ENCODE results near the gene CACNG1. TPM values are rescaled to one million over a fixed set of nuclear protein-coding genes. Genes with fewer than 3 reads are reported as not detected.

CACNG1 gene
- total and polyA plus RNA-seq, 4 donors: not detected

GRCh38 chr17:67056746-67057490 lies 12.6 kb downstream of the CACNG1 start:
- H3K9ac ChIP-seq (ENCODE audit: low read depth in 1 of 2, low read length in 2 of 2): no peak overlapping the region

DNA sequence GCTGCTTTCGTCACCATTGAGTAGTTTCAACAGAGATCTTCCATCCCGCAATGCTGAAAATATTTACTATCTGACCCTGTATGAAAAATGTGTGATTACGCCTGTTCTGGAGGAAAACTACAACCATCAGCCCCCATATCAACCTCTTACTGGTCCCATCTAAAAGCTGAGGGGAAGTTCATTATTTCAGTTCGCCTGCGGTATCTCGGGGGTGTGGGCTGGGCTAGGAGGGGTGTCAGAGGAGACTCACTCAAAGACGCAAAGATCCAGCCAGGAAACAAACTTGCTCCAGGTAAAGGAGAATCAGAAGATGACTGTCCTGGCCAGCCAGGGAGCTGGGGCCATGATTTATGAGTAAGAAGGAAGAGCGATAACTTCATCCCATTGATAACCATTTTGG lies 13.7 kb downstream of the CACNG1 start:
- no peak for DNase-seq (ENCODE audit: low spot score)
- WGBS: 97% methylated on average over 8 of the region's 8 CpGs
- no peak overlapping the region for H3K4me3 ChIP-seq (ENCODE audit: low read depth in 1 of 3, low read length in 3 of 3)

More at GRCh38 chr17:67056746-67057490, 12.6 kb downstream of the CACNG1 start:
- Histone ChIP-seq H3K4me3 (ENCODE audit: low read depth in 1 of 3, low read length in 3 of 3) (no peak overlapping the region), H3K36me3 (ENCODE audit: control insufficient read depth in 4 of 4, insufficient read depth in 3 of 4, low read depth in 1 of 4, low read length in 3 of 4) (no peaks in the 10 kb centered on the region), H3K27ac (ENCODE audit: low read depth in 1 of 2, low read length in 2 of 2) (no peak overlapping the region), H3K9me3 (ENCODE audit: control insufficient read depth in 4 of 4, low read length in 3 of 4) (no peaks in the 10 kb centered on the region), H3K4me1 (ENCODE audit: control insufficient read depth in 4 of 4, insufficient read depth in 4 of 4, low read length in 3 of 4) (no peaks in the 10 kb centered on the region), H3K27me3 (ENCODE audit: control insufficient read depth in 4 of 4, insufficient read depth in 4 of 4, low read length in 3 of 4) (no peaks in the 10 kb centered on the region)
- no peak for DNase-seq (ENCODE audit: low spot score)
- 91% methylated on average over 18 of the region's 18 CpGs for WGBS
- no peak for TF ChIP-seq FOXA1 (IDR thresholded peaks at IDR 0.05)

DNA sequence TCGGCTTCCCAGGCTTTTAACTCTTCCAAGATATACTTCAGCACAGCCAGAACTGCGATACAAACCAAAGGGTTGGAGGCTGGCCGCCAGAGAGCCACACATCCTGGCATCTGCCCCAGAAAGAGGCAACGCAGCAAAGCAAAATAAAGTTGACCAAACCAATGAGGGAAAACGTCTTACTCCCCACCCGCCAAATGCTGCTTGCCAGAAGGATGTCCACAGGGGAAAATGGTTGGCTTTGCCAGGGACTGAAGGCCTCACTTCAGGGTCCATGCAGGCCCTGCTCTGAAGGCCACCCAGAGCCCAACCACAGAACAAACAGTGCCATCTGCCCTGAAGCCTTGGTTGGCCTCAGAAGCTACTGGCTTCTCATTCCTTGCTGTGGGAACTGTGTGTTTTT lies 15.0 kb downstream of the CACNG1 start:
- peaks cover 0 to 3% (median 0%) of the 10 kb centered on the region in 4 donors for H3K4me1 ChIP-seq (ENCODE audit: control insufficient read depth in 4 of 4, insufficient read depth in 4 of 4, low read length in 3 of 4)
- WGBS: 62% methylated on average over 6 of the region's 6 CpGs

More for the DNA sequence above, 13.7 kb downstream of the CACNG1 start:
- Histone ChIP-seq H3K9me3 (ENCODE audit: control insufficient read depth in 4 of 4, low read length in 3 of 4) (no peaks in the 10 kb centered on the region), H3K27me3 (ENCODE audit: control insufficient read depth in 4 of 4, insufficient read depth in 4 of 4, low read length in 3 of 4) (no peaks in the 10 kb centered on the region), H3K27ac (ENCODE audit: low read depth in 1 of 2, low read length in 2 of 2) (no peak overlapping the region), H3K9ac (ENCODE audit: low read depth in 1 of 2, low read length in 2 of 2) (no peak overlapping the region), H3K4me1 (ENCODE audit: control insufficient read depth in 4 of 4, insufficient read depth in 4 of 4, low read length in 3 of 4) (peaks cover 0 to 3% (median 0%) of the 10 kb centered on the region in 4 donors), H3K36me3 (ENCODE audit: control insufficient read depth in 4 of 4, insufficient read depth in 3 of 4, low read depth in 1 of 4, low read length in 3 of 4) (no peaks in the 10 kb centered on the region)
- TF ChIP-seq, protein P1, sequence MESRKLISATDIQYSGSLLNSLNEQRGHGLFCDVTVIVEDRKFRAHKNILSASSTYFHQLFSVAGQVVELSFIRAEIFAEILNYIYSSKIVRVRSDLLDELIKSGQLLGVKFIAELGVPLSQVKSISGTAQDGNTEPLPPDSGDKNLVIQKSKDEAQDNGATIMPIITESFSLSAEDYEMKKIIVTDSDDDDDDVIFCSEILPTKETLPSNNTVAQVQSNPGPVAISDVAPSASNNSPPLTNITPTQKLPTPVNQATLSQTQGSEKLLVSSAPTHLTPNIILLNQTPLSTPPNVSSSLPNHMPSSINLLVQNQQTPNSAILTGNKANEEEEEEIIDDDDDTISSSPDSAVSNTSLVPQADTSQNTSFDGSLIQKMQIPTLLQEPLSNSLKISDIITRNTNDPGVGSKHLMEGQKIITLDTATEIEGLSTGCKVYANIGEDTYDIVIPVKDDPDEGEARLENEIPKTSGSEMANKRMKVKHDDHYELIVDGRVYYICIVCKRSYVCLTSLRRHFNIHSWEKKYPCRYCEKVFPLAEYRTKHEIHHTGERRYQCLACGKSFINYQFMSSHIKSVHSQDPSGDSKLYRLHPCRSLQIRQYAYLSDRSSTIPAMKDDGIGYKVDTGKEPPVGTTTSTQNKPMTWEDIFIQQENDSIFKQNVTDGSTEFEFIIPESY (IDR thresholded peaks at IDR 0.05): no peak
- TF ChIP-seq MAX (IDR thresholded peaks at IDR 0.05) (no peak), YY1 (IDR thresholded peaks at IDR 0.05) (no peak), HNF4A (conservative IDR thresholded peaks at IDR 0.05) (no peak), FOXA2 (IDR thresholded peaks at IDR 0.05) (no peak), GABPA (IDR thresholded peaks at IDR 0.05 in 1 of 2, conservative IDR thresholded peaks at IDR 0.05 in 1 of 2) (no peak), HNF4G (IDR thresholded peaks at IDR 0.05) (no peak)
- TF ChIP-seq, protein P2, sequence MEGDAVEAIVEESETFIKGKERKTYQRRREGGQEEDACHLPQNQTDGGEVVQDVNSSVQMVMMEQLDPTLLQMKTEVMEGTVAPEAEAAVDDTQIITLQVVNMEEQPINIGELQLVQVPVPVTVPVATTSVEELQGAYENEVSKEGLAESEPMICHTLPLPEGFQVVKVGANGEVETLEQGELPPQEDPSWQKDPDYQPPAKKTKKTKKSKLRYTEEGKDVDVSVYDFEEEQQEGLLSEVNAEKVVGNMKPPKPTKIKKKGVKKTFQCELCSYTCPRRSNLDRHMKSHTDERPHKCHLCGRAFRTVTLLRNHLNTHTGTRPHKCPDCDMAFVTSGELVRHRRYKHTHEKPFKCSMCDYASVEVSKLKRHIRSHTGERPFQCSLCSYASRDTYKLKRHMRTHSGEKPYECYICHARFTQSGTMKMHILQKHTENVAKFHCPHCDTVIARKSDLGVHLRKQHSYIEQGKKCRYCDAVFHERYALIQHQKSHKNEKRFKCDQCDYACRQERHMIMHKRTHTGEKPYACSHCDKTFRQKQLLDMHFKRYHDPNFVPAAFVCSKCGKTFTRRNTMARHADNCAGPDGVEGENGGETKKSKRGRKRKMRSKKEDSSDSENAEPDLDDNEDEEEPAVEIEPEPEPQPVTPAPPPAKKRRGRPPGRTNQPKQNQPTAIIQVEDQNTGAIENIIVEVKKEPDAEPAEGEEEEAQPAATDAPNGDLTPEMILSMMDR (IDR thresholded peaks at IDR 0.05; ENCODE audit: low read depth, low read length, missing input control): no peak

More for the DNA sequence above, 15.0 kb downstream of the CACNG1 start:
- no peak for TF ChIP-seq TAF1 (conservative IDR thresholded peaks at IDR 0.05)
- TF ChIP-seq, protein P1 (IDR thresholded peaks at IDR 0.05): no peak
- no peak for TF ChIP-seq RXRA (IDR thresholded peaks at IDR 0.05)
- TF ChIP-seq, protein P2 (IDR thresholded peaks at IDR 0.05; ENCODE audit: low read depth, low read length, missing input control): no peak
- TF ChIP-seq MAX (IDR thresholded peaks at IDR 0.05): no peak
- no peak for TF ChIP-seq ATF3 (IDR thresholded peaks at IDR 0.05)
- no peak for TF ChIP-seq EGR1 (IDR thresholded peaks at IDR 0.05; ENCODE audit: low read depth in 2 of 2)
- no peak for TF ChIP-seq FOXA1 (IDR thresholded peaks at IDR 0.05)
- TF ChIP-seq SP1 (IDR thresholded peaks at IDR 0.05): no peak
- TF ChIP-seq RAD21 (IDR thresholded peaks at IDR 0.05): no peak
- TF ChIP-seq FOXA2 (IDR thresholded peaks at IDR 0.05): no peak
- TF ChIP-seq JUND (IDR thresholded peaks at IDR 0.05): no peak
- no peak overlapping the region for H3K9ac ChIP-seq (ENCODE audit: low read depth in 1 of 2, low read length in 2 of 2)
- no peak overlapping the region for H3K27ac ChIP-seq (ENCODE audit: low read depth in 1 of 2, low read length in 2 of 2)
- DNase-seq (ENCODE audit: low spot score): no peak
- no peaks in the 10 kb centered on the region for H3K27me3 ChIP-seq (ENCODE audit: control insufficient read depth in 4 of 4, insufficient read depth in 4 of 4, low read length in 3 of 4)
- H3K4me3 ChIP-seq (ENCODE audit: low read depth in 1 of 3, low read length in 3 of 3): no peak overlapping the region
- no peaks in the 10 kb centered on the region for H3K9me3 ChIP-seq (ENCODE audit: control insufficient read depth in 4 of 4, low read length in 3 of 4)
- H3K36me3 ChIP-seq (ENCODE audit: control insufficient read depth in 4 of 4, insufficient read depth in 3 of 4, low read depth in 1 of 4, low read length in 3 of 4): no peaks in the 10 kb centered on the region

All from liver (tissue), 9 donors.